ENCODE measurements around the gene FBXO39.
"Not testable (repeated sequence)": the region's sequence is repeated elsewhere in the genome, so short reads cannot be mapped to it uniquely, and the experiment has no call there.

FBXO39 gene

GRCh38 chr17:6793748-6794493 is 17.9 kb downstream of the FBXO39 start:
- no peak for DNase-seq (ENCODE audit: low spot score)

DNA sequence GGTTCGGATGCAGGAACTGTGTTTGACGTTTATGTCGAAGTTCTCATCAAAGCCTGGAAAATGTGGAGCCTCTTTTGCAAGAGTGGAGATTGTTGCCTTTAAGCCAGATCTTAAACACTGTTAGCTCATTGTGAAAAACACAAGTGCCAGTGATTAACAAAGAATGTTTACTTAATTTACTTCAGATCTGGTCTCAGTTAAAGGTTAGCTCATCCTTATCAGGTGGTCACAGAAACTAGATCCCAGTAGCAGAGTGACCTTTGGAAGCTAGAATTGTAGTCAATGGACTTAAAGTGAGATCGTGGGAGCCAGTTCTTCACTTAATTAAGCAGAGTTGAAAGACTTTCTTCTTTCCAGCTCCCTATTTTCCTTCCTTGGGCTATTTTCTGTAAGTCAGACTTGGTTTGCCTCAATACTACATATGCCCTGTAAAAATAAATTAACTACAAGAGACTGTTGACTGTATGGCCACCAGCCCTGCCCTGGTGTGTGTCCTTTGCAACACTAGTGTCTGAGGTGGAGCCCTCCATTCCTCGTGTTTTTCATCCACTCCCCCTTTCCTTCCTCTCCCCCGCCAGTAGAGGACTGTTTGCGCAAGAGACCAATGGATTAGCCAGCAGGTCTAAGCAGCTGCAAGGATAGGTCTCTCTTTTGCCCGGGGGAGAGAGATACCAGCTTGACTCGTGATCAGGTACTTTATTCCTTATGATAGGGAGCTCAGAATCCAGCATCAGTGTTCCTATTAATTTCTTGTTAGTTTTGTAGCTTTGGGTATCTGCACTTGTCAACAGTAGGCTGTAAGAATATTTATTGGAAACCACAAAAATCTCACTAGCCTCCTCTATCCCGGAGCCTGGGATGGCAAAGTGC is 20.2 kb downstream of the FBXO39 start:
- DNase-seq (ENCODE audit: low spot score), result no peak

DNA sequence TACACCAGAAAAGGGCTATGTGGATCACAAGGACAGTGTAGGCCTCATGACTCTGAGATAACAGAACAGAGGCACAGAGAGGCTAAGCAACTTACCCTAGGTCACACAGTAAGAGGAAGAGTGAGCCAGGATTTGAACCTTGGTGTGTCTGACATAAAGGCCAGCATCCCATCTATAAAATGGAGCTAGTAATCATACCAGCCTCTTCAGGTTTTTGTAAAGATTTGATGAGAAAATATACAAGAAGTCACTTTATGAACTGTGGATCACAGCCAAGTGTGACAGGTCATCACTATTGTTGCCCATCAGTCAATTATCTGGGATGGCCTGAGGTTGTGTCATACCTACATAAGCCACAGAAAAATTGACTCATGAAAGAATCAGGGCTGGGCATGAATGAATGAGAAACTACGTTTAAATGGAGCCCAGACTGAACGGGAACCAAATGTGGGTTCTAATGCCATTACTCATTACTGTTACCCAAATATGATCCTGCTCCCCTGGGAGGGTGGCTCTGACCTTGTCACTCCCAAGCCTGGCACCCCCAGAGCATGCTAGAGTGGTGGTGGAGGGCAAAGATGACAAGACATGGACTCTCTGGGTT is 21.0 kb downstream of the FBXO39 start:
- no peak for DNase-seq (ENCODE audit: low spot score)

- no peak for DNase-seq (ENCODE audit: low spot score)
Measured at GRCh38 chr17:6797718-6798351, 21.8 kb downstream of the FBXO39 start.

GRCh38 chr17:6799738-6800137 is 23.7 kb downstream of the FBXO39 start:
- no peak for DNase-seq (ENCODE audit: low spot score)

GRCh38 chr17:6800422-6801027 is 24.5 kb downstream of the FBXO39 start:
- no peak for DNase-seq (ENCODE audit: low spot score)

DNA sequence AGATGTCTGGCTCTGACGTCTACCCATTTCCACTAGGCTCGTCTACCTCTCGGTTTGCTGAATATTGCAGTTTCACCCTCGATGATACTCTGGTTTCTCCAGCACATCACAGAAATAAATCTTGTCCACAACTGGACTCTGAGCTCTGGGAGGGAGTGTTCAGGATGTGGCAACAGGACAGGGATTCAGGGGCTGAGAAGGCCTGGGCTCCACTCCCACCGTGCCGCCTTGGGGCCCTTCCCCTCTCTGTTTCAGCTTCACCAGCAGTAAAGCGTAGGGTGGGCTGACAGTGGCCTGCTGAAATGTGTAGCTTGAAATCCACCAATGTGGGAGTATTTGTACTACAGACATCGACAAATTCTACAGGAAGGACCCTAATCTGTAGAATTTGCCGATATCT is 35.5 kb downstream of the FBXO39 start:
- DNase-seq (ENCODE audit: low spot score), result no peak

- no peak for DNase-seq (ENCODE audit: low spot score)
Measured at GRCh38 chr17:6812295-6812694, 36.3 kb downstream of the FBXO39 start.

GRCh38 chr17:6815775-6816174 is 39.8 kb downstream of the FBXO39 start:
- no peak for DNase-seq (ENCODE audit: low spot score)

- not testable (repeated sequence) for DNase-seq (ENCODE audit: low spot score)
Measured at GRCh38 chr17:6816368-6816767, 40.4 kb downstream of the FBXO39 start.

- no peak for DNase-seq (ENCODE audit: low spot score)
Measured at GRCh38 chr17:6818938-6819337, 42.9 kb downstream of the FBXO39 start.

DNA sequence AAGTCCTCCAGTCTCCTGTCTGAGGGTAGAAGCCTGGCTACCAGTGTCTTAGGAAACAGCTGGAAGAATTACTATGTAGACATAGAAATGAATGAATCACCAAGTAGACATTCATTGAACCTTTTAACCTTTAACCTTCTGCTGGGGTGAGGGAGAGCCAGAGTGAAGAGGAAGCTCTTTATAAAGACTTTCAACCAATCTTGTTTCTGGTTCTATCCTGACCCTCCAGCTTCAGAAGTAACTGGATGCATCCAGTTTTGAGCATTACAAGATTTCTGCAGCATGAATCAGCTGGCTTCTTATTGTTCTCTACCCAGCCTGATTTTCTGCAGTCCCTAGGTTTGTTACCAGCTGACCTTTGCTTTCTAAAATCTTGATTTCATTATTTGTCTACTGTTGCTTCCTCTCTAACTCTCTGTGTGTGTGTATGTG is 47.0 kb downstream of the FBXO39 start:
- no peak for DNase-seq (ENCODE audit: low spot score)

- DNase-seq (ENCODE audit: low spot score), result no peak
Measured at GRCh38 chr17:6830383-6830986, 54.5 kb downstream of the FBXO39 start.

- DNase-seq (ENCODE audit: low spot score), result peak; percentile 97
Measured at GRCh38 chr17:6831661-6832263, 55.7 kb downstream of the FBXO39 start, which contains the start of gene TEKT1. Gene TEKT1 (minus strand): TSS chr17:6831729. CDS start chr17:6830376, 1,353 bp downstream.
